HG03097 (cell line): Measurements from ENCODE around the gene CACNG6.

Source experiments
- ATAC-seq: cut with Tn5 transposase; IDR thresholded peaks from one replicate; pipeline ENCODE4 v1.9.1; 2021; ENCODE audit not compliant: unreplicated experiment, low FRiP score

CACNG6 gene

GRCh38 chr19:53998223-53998622 lies 6.8 kb downstream of the CACNG6 start:
- ATAC-seq = no peak

- no peak for ATAC-seq
These were observed 8.3 kb downstream of the CACNG6 start for GRCh38 chr19:53999694-54000093.

- no peak for ATAC-seq
These were observed 10.1 kb downstream of the CACNG6 start for GRCh38 chr19:54001496-54001895.

- no peak for ATAC-seq
These were observed 11.3 kb downstream of the CACNG6 start for GRCh38 chr19:54002495-54003315.

GRCh38 chr19:54009440-54009839 lies 18.0 kb downstream of the CACNG6 start:
- no peak for ATAC-seq

- no peak for ATAC-seq
These were observed 19.0 kb downstream of the CACNG6 start for GRCh38 chr19:54010474-54010873.

- ATAC-seq = no peak
These were observed 20.2 kb downstream of the CACNG6 start for GRCh38 chr19:54011507-54012211.

- ATAC-seq = no peak
These were observed 22.4 kb downstream of the CACNG6 start for GRCh38 chr19:54013866-54014265.

- ATAC-seq = no peak
These were observed 23.6 kb downstream of the CACNG6 start for GRCh38 chr19:54014920-54015560.

- no peak for ATAC-seq
These were observed 25.8 kb downstream of the CACNG6 start for GRCh38 chr19:54017261-54017660.

GRCh38 chr19:54021363-54021762 lies 29.9 kb downstream of the CACNG6 start:
- ATAC-seq = no peak

GRCh38 chr19:54021932-54022331 lies 30.5 kb downstream of the CACNG6 start:
- ATAC-seq = no peak

- ATAC-seq = no peak
These were observed 31.8 kb downstream of the CACNG6 start for GRCh38 chr19:54023191-54023590.

- no peak for ATAC-seq
These were observed 33.2 kb downstream of the CACNG6 start for GRCh38 chr19:54024660-54025059.

GRCh38 chr19:54026656-54027055 lies 35.2 kb downstream of the CACNG6 start:
- ATAC-seq = no peak

GRCh38 chr19:54029301-54029700 lies 37.9 kb downstream of the CACNG6 start:
- ATAC-seq = no peak

GRCh38 chr19:54029930-54030490 lies 38.6 kb downstream of the CACNG6 start:
- ATAC-seq = no peak

- no peak for ATAC-seq
These were observed 39.6 kb downstream of the CACNG6 start for GRCh38 chr19:54030895-54031586.

GRCh38 chr19:54035215-54036178 lies 44.1 kb downstream of the CACNG6 start:
- ATAC-seq = no peak
